ENCODE data around the gene RAB11FIP4. TPM values are rescaled to one million over a fixed set of nuclear protein-coding genes. Genes with fewer than 3 reads are reported as not detected.

The RAB11FIP4 gene
- total RNA-seq, 1 donor from 2014 or later = 2.7 TPM

- DNase-seq = peak; percentile 21
These were observed 108.5 kb downstream of the RAB11FIP4 start for GRCh38 chr17:31499771-31500554.

- no peak for DNase-seq
These were observed 115.0 kb downstream of the RAB11FIP4 start for GRCh38 chr17:31506517-31506916.

DNA sequence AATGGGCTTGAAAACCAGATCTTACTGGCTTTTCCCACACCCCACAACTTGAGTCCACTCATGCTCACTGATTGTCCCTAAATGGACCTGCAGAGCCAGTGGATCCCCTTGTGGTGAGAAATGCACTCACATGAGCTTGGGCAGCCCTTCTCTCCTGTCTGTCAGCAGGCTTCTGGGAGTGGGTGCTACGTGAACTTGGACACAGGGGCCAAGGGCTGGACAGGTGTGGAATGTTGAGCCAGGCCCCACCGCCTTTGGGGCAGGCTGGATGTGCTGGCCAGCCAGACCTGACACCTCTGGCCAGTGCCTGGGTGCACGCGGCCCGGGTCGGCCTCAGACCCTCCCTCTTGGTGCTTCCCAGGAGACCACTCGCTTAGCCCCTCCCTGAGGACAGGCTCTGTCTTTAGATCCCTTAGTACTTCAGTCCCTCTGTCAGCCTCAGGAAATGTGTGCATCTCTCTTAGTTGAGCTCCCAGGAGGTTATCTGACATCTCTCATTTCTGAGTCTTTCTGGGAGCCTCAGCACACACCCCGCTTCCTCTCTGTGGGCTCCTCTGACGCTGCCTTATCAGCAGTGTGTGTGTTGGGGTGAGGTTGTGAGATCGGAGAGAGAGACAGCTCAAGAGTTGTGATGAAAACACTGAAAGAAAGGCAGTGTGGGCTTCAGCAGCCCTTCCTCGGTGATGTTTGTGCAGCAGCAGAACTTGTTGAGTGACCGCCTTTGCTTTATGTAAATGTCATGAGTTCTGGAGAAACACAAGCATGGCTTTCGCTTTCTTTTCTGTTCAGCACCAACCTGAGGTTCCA lies 117.0 kb downstream of the RAB11FIP4 start:
- no peak for DNase-seq

- no peak for DNase-seq
These were observed 117.8 kb downstream of the RAB11FIP4 start for GRCh38 chr17:31509095-31509804.

- DNase-seq = no peak
These were observed 118.3 kb downstream of the RAB11FIP4 start for GRCh38 chr17:31509805-31510177.

GRCh38 chr17:31510308-31511194 lies 119.1 kb downstream of the RAB11FIP4 start:
- no peak for DNase-seq

GRCh38 chr17:31511195-31511578 lies 119.7 kb downstream of the RAB11FIP4 start:
- DNase-seq = no peak

GRCh38 chr17:31511580-31511979 lies 120.1 kb downstream of the RAB11FIP4 start:
- DNase-seq = no peak

GRCh38 chr17:31512104-31512740 lies 120.7 kb downstream of the RAB11FIP4 start:
- DNase-seq = no peak

- no peak for DNase-seq
These were observed 121.3 kb downstream of the RAB11FIP4 start for GRCh38 chr17:31512796-31513195.

DNA sequence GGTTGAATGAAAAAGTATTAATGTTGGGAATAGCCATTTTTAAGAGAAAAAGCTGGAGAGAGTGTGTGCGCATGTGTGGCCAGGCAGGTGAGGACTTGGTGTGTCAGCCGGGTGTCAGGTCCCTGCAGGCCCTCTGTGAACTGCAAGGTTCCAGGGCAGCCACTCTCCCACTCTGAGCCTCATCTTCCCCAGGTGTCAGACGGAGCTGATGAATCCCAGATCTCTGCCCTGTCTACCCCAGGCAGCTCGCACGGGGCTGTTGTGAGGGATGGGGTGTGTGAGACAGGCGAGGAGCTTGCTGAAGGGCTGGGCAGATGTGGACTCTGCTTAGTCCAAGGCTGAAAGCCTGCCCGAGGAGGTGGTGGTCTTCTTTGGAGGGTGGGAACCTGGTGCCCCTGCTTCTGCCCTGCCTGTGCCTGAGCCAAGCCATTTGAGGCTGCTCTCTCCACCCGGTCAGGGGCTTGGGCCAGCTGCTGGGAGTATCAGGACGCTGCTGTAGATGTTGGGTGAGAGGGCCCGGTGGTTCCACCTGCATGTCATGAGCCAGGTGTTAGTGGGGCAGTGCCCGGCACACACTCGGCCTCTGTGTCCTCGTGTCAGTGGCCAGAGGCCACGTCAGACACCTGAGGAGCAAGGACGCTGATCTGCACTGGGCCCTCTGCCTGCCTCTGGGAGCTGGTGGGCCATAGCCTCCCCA lies 122.4 kb downstream of the RAB11FIP4 start:
- no peak for DNase-seq

- no peak for DNase-seq
These were observed 123.8 kb downstream of the RAB11FIP4 start for GRCh38 chr17:31515267-31515666.

DNA sequence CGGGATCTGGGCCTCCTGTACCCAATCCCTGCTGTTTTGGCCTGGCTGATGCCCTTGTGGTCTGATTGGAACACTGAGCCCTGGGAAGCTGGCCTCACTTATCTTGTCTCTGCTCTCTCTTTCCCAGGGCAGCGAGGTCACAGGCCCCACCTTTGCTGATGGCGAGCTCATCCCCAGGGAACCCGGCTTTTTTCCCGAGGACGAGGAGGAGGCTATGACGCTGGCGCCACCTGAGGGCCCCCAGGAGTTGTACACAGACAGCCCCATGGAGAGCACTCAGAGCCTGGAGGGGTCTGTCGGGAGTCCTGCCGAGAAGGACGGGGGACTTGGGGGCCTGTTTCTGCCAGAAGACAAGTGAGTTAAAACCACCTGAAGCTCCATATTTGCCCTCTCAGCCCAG lies 126.0 kb downstream of the RAB11FIP4 start:
- no peak for DNase-seq

- no peak for DNase-seq
These were observed 127.0 kb downstream of the RAB11FIP4 start for GRCh38 chr17:31518478-31518877.

- no peak for DNase-seq
These were observed 130.3 kb downstream of the RAB11FIP4 start for GRCh38 chr17:31521632-31522283.

GRCh38 chr17:31522284-31522931 lies 130.9 kb downstream of the RAB11FIP4 start:
- no peak for DNase-seq

- no peak for DNase-seq
These were observed 131.6 kb downstream of the RAB11FIP4 start for GRCh38 chr17:31522987-31523495.

DNA sequence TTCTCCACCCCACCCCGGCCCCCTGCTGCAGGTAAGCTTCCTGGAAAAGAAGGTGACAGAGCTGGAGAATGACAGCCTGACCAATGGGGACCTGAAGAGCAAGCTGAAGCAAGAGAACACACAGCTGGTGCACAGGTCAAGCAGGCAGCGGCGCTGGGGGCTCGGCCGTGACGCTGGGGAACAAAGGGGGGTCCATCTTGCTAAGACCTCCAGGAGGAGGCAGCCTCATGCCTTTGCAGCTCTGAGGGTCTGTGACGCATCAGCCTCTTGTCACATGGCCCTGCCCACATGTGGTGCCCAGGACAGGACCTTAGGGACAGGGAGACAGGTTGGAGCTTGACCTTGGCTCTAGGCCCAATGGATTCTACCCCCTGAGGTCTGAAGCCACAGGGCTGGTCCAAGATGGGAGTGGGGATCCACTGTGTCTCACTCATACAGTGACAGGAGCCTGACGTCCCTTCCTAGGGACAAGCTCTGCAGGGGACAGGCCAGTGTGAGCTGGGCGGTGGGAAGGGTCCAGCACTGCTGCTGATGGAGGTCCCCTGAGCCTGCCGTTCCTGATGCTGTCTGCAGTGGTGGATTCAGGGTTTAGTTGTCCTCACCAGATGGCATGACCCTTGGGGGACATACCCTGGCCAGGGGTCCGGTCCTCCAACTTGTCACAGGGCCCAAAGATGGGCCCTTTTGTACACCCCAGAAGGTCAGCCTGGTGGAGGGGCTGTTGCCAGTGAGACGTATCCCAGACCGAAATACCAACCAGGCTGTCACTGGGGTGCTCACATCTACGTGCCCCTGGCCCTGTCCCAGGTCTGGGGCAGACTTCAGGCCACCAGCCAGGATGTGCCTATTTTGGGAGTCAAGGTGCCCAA lies 132.6 kb downstream of the RAB11FIP4 start:
- no peak for DNase-seq
